GM12878 (cell line): ENCODE data around the gene AATF.

ENCODE experiments used
- FOS ChIP-seq: IDR thresholded peaks from 3 replicates; pipeline ENCODE4 v1.6.1; 2011; ENCODE audit warnings: borderline replicate concordance; ENCODE audit not compliant: insufficient read length; ENCODE audit errors: extremely low read depth
- MEF2A ChIP-seq: IDR thresholded peaks from 2 replicates; pipeline ENCODE4 v1.6.1; 2011; ENCODE audit warnings: low read depth, mild to moderate bottlenecking, low read length, moderate library complexity; ENCODE audit not compliant: insufficient read depth
- POLR2AphosphoS2 ChIP-seq: IDR thresholded peaks from 2 replicates; pipeline ENCODE4 v1.6.1; 2011; ENCODE audit warnings: low read depth, mild to moderate bottlenecking, low read length, improper control_type of control experiment, moderate library complexity
- RAD21 ChIP-seq: IDR thresholded peaks from 2 replicates; pipeline ENCODE4 v1.6.1; 2011; ENCODE audit warnings: mild to moderate bottlenecking, low read depth, low read length, moderate library complexity; ENCODE audit not compliant: insufficient read depth
- SIX5 ChIP-seq: IDR thresholded peaks from 2 replicates; pipeline ENCODE4 v1.6.1; 2011; ENCODE audit warnings: mild to moderate bottlenecking, low read depth, low read length, moderate library complexity; ENCODE audit not compliant: severe bottlenecking
- SPI1 ChIP-seq: IDR thresholded peaks from 2 replicates; pipeline ENCODE4 v1.6.1; 2011; ENCODE audit warnings: low read depth, mild to moderate bottlenecking, low read length, moderate library complexity, borderline replicate concordance; ENCODE audit not compliant: insufficient read depth
- USF1 ChIP-seq: IDR thresholded peaks from 2 replicates; pipeline ENCODE4 v1.6.1; 2011; ENCODE audit warnings: borderline replicate concordance, low read depth, mild to moderate bottlenecking, moderate library complexity, mixed read lengths, low read length; ENCODE audit not compliant: insufficient read depth; ENCODE audit errors: extremely low read length
- ZNF274 ChIP-seq: IDR thresholded peaks from one replicate; pipeline ENCODE4 v1.8.0; 2011; ENCODE audit not compliant: insufficient read length, insufficient read depth
- TF ChIP-seq, protein P1 (sequence below), 3 experiments: IDR thresholded peaks in 2 of 3; conservative IDR thresholded peaks in 1 of 3; 2 replicates each; pipeline ENCODE4 v1.5.1; 2011; ENCODE audit warnings: low read depth in 3 of 3, low read length in 3 of 3, mild to moderate bottlenecking in 3 of 3, control low read depth in 2 of 3, moderate library complexity in 2 of 3, inconsistent platforms in 1 of 3, mixed read lengths in 1 of 3; ENCODE audit not compliant: control insufficient read depth in 2 of 3, insufficient read depth in 1 of 3; ENCODE audit errors: extremely low read depth in 1 of 3

DNA sequence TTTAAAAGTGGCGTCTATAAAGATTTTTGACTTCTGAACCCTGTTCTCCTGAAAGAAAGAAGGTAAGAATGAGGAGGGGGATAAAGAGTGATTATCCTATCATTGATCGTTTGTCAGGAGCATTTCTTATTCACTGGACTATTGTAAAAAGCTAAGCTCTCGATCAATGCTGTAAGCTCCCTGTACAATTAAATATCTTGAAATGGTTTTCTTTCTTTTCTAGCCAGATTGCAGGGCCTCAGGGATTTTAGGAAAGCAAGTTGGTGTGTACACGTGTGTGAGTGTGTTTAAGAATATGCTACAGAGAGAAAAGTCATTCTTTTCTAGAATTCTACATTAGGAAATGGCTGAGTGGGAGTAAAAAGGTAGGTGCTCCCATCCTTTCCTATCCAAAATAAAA lies 154.5 kb downstream of the AATF start:
- TF ChIP-seq, protein P1, sequence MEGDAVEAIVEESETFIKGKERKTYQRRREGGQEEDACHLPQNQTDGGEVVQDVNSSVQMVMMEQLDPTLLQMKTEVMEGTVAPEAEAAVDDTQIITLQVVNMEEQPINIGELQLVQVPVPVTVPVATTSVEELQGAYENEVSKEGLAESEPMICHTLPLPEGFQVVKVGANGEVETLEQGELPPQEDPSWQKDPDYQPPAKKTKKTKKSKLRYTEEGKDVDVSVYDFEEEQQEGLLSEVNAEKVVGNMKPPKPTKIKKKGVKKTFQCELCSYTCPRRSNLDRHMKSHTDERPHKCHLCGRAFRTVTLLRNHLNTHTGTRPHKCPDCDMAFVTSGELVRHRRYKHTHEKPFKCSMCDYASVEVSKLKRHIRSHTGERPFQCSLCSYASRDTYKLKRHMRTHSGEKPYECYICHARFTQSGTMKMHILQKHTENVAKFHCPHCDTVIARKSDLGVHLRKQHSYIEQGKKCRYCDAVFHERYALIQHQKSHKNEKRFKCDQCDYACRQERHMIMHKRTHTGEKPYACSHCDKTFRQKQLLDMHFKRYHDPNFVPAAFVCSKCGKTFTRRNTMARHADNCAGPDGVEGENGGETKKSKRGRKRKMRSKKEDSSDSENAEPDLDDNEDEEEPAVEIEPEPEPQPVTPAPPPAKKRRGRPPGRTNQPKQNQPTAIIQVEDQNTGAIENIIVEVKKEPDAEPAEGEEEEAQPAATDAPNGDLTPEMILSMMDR (IDR thresholded peaks at IDR 0.05 in 2 of 3, conservative IDR thresholded peaks at IDR 0.05 in 1 of 3; ENCODE audit: control insufficient read depth in 2 of 3, extremely low read depth in 1 of 3, insufficient read depth in 1 of 3, low read depth in 3 of 3, low read length in 3 of 3) = no peak
- no peak for TF ChIP-seq USF1
- TF ChIP-seq RAD21 = no peak
- TF ChIP-seq ZNF274 = no peak
- no peak for TF ChIP-seq SIX5
- no peak for TF ChIP-seq SPI1
- TF ChIP-seq MEF2A = no peak
- no peak for TF ChIP-seq POLR2AphosphoS2
- no peak for TF ChIP-seq FOS
